ENCODE results near the gene LDAH.
"Not testable (repeated sequence)": the region's sequence is repeated elsewhere in the genome, so short reads cannot be mapped to it uniquely, and the experiment has no call there.

LDAH gene

DNA sequence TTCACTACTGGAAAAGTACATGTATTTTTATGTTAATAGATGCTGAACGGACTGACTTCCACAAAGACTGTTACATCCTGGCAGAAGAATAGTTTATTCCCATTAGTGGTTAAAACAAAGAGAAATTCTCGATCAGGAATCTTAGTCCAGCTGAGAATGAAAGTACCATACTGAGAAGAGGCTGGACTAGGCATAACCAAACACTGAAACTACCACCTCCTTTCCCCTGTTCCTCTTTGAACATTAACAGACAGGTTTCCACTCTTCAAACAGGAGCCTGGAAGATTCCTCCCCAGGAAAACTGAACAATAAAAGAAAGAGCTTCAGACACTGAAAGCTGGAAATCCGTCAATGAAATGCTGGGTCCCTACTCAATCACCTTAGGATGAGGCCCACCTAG lies 25.8 kb downstream of the LDAH start:
- no peak overlapping the region for H3K4me3 ChIP-seq (ENCODE audit: low read depth, low read length)
- TF ChIP-seq, protein P1, sequence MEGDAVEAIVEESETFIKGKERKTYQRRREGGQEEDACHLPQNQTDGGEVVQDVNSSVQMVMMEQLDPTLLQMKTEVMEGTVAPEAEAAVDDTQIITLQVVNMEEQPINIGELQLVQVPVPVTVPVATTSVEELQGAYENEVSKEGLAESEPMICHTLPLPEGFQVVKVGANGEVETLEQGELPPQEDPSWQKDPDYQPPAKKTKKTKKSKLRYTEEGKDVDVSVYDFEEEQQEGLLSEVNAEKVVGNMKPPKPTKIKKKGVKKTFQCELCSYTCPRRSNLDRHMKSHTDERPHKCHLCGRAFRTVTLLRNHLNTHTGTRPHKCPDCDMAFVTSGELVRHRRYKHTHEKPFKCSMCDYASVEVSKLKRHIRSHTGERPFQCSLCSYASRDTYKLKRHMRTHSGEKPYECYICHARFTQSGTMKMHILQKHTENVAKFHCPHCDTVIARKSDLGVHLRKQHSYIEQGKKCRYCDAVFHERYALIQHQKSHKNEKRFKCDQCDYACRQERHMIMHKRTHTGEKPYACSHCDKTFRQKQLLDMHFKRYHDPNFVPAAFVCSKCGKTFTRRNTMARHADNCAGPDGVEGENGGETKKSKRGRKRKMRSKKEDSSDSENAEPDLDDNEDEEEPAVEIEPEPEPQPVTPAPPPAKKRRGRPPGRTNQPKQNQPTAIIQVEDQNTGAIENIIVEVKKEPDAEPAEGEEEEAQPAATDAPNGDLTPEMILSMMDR (IDR thresholded peaks at IDR 0.05; ENCODE audit: control insufficient read depth, extremely low read depth, insufficient read depth): no peak
- DNase-seq (ENCODE audit: low read depth): no peak

DNA sequence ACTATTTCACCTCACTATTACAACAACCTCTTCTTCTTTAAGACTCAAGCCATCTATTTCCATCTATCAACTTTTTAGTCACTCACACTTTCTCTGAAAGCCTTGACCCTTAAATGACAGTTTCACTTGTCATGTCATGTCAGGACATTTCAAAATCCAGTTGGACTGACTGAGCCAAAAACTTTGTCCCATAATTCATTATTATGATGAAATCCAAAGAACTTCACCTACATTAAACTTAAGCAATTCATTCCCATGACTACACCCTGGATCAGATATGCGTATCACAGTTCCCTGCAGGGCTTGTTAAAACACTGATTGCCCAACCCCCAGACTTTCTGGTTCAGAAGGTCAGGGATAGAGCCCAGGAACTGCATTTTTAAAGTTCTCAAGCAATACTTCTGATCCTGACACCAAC lies 26.5 kb downstream of the LDAH start:
- no peak for DNase-seq (ENCODE audit: low read depth)
- peak overlapping the region; percentile 10; the same call in 1 of the 2 replicates for H3K4me3 ChIP-seq (ENCODE audit: low read depth, low read length)
- TF ChIP-seq, protein P1 (IDR thresholded peaks at IDR 0.05; ENCODE audit: control insufficient read depth, extremely low read depth, insufficient read depth): no peak

DNA sequence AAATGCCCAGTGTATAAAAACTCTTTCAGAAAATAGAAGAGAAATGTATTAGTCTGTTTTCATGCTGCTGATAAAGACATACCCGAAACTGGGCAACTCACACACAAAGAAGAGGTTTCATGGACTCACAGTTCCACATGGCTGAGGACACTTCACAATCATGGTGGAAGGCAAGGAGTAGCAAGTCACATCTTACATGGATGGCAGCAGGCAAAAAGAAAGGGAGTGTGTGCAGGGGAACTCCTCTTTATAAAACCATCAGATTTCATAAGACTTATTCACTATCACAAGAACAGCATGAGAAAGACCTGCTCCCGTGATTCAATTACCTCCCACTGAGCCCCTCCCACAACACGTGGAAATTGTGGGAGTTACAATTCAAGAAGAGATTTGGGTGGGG lies 29.0 kb downstream of the LDAH start:
- DNase-seq (ENCODE audit: low read depth); H3K4me3 ChIP-seq (ENCODE audit: low read depth, low read length): not testable (repeated sequence)

DNA sequence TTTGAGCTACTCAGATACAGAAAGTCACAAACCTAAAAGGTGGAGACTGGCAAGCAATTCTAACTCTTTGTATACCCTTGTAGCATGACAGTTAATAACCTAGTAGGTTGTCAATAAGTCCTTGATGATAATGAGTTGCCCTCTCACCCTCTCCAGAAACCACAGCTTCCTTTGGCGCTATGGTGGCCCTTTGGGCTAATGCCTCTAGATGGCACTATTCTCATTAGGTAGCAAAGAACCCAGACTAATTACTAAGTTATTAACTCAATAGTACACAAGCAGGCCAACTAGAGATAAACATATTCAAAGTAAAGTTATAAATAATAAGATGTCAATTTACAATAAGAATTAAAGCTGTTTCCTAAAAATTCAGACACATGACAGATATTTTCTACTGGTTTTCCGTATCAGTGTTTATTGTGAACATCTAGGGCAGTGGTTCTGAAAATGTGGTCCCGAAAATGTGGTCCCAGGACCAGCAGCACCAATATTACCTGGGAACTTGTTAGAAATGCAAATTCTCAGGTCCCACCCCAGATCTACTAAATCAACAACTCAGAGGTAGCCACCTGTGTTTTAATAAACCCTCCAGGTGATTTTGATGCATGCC lies 41.1 kb downstream of the LDAH start:
- H3K4me3 ChIP-seq (ENCODE audit: low read depth, low read length): no peak overlapping the region
- no peak for DNase-seq (ENCODE audit: low read depth)
- TF ChIP-seq, protein P1 (IDR thresholded peaks at IDR 0.05; ENCODE audit: control insufficient read depth, extremely low read depth, insufficient read depth): peak; percentile 73

DNA sequence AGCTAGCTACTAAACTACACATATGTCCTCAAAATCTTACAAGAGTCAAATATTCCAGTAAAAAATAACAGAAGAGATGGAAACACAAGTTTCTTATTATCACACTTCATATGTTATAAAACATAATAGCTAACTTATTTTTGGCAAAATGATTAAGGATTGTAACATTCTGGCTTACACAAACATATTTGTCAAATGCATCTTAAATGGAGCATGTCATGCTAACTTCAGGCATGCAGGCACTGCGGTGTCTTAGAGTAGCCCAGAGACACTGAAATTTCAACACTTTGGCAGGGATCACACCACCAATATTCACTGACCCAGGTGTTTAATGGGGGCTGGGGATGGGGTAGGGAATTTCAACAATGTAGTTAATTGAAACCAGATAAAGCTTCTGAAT lies 51.6 kb downstream of the LDAH start:
- no peak overlapping the region for H3K4me3 ChIP-seq (ENCODE audit: low read depth, low read length)
- TF ChIP-seq, protein P1 (IDR thresholded peaks at IDR 0.05; ENCODE audit: control insufficient read depth, extremely low read depth, insufficient read depth): no peak
- DNase-seq (ENCODE audit: low read depth): no peak

DNA sequence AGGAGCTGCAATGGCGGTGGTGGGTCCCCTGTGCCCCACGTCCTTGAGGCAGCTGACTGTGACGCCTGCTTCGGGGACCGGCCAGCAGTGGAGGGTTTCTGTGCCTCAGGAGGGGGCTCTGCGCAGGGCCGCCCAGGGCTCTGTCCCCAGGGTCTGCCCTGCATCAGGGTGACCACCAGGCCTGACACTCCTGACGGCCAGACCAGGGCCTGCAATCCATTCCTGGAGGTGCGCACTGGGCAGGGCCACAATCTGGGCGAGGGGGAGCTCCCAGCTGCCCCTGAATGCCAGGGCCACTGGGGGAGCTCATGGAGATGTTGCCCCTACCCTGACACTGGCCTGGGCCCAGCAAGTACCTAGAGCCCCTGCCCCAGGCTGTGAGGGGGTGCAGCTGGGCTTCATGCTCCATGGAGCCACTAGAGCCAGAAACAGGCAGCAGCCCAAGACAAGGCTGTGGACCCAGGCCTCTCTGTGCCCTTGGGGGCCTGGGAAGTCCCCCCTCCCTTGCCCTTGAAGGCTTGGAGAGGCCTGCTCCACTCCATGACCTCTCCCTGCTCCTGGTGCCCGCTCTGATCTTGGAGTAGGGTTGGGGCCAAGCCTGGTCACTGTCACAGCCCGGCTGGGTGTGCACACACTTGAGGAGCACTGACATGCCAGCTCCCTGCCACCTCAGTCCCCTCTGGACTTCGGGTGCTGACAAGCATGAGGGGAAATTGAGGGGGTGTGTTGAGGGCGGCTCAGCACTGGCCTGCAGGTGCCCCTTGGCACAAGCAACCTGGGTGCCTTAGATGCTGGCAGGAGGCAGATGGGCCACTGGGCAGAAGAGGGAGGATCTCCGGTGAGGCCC lies 55.9 kb downstream of the LDAH start:
- no peak overlapping the region for H3K4me3 ChIP-seq (ENCODE audit: low read depth, low read length)
- DNase-seq (ENCODE audit: low read depth): no peak
- TF ChIP-seq, protein P1 (IDR thresholded peaks at IDR 0.05; ENCODE audit: control insufficient read depth, extremely low read depth, insufficient read depth): no peak

DNA sequence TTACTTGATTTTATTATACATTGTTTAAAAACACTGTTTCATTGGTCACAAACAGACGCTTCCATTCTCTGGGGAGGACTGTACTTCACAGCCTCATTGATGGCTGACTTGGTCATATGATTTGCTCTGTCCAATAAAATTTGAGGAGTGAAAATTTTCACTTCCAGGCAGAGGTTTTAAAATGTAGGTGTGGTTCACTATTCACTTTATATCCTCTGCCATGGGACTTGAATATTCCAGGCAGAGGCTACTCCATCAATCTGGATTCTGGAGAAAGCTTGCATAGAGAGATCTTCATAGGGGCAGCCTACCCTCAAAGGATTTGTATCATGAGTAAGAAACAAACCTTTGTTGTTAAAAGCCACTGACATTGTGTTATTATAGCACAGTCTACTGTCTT lies 56.7 kb downstream of the LDAH start:
- no peak overlapping the region for H3K4me3 ChIP-seq (ENCODE audit: low read depth, low read length)
- TF ChIP-seq, protein P1 (IDR thresholded peaks at IDR 0.05; ENCODE audit: control insufficient read depth, extremely low read depth, insufficient read depth): no peak
- no peak for DNase-seq (ENCODE audit: low read depth)

All from LNCaP clone FGC (cell line).